GM12891 (cell line): Measurements from ENCODE around the gene LRP5.
A peak's percentile ranks its signal among the peaks of the same experiment; 100 is the strongest.

Experiments
- DNase-seq: peaks from one replicate; pipeline ENCODE4 v3.0.0; 2011; ENCODE audit warnings: low spot score; ENCODE audit not compliant: insufficient read length
- FAIRE-seq: peaks from 2 replicates; lab custom pipeline; 2011; peaks lifted over from hg19 to GRCh38; lab: Jason Lieb, UNC
- PAX5 ChIP-seq: IDR thresholded peaks from 2 replicates; pipeline ENCODE4 v1.6.1; 2011; ENCODE audit warnings: low read length, moderate library complexity, mild to moderate bottlenecking; ENCODE audit not compliant: insufficient read depth, severe bottlenecking
- POLR2A ChIP-seq: IDR thresholded peaks from 2 replicates; pipeline ENCODE4 v1.6.1; 2011; ENCODE audit warnings: low read depth, low read length, control low read depth
- POLR2AphosphoS5 ChIP-seq: IDR thresholded peaks from 2 replicates; pipeline ENCODE4 v1.6.1; 2011; ENCODE audit warnings: low read depth, low read length, control low read depth
- POU2F2 ChIP-seq: IDR thresholded peaks from 2 replicates; pipeline ENCODE4 v1.6.1; 2011; ENCODE audit warnings: low read depth, mild to moderate bottlenecking, control low read depth, low read length, moderate library complexity
- SPI1 ChIP-seq: IDR thresholded peaks from 2 replicates; pipeline ENCODE4 v1.6.1; 2011; ENCODE audit warnings: low read depth, low read length, control low read depth
- TAF1 ChIP-seq: IDR thresholded peaks from 2 replicates; pipeline ENCODE4 v1.6.1; 2011; ENCODE audit warnings: low read depth, low read length, control low read depth

LRP5 gene

GRCh38 chr11:68353669-68354068, 41.3 kb downstream of the LRP5 start:
- TF ChIP-seq PAX5, result no peak
- no peak for TF ChIP-seq POLR2A
- no peak for TF ChIP-seq POU2F2
- no peak for TF ChIP-seq SPI1
- TF ChIP-seq TAF1, result no peak
- no peak for TF ChIP-seq POLR2AphosphoS5
- no peak for FAIRE-seq
- DNase-seq, result no peak

- FAIRE-seq, result no peak
- no peak for TF ChIP-seq POU2F2
- no peak for TF ChIP-seq PAX5
- no peak for TF ChIP-seq SPI1
- no peak for TF ChIP-seq TAF1
- no peak for TF ChIP-seq POLR2A
- no peak for TF ChIP-seq POLR2AphosphoS5
- no peak for DNase-seq
Measured at GRCh38 chr11:68354148-68354872, 41.9 kb downstream of the LRP5 start.

GRCh38 chr11:68355471-68355870, 43.1 kb downstream of the LRP5 start:
- DNase-seq (no peak), FAIRE-seq (no peak)
- no peak for TF ChIP-seq TAF1
- TF ChIP-seq PAX5, result no peak
- no peak for TF ChIP-seq POU2F2
- TF ChIP-seq SPI1, result no peak
- no peak for TF ChIP-seq POLR2A
- TF ChIP-seq POLR2AphosphoS5, result no peak

- FAIRE-seq (no peak), DNase-seq (no peak)
- TF ChIP-seq POU2F2, result no peak
- TF ChIP-seq SPI1, result no peak
Measured at GRCh38 chr11:68357568-68357967, 45.2 kb downstream of the LRP5 start.

GRCh38 chr11:68358416-68358815, 46.0 kb downstream of the LRP5 start:
- DNase-seq, result no peak
- FAIRE-seq, result no peak
- no peak for TF ChIP-seq SPI1
- no peak for TF ChIP-seq PAX5
- TF ChIP-seq POLR2A, result no peak
- no peak for TF ChIP-seq POLR2AphosphoS5
- TF ChIP-seq POU2F2, result no peak
- no peak for TF ChIP-seq TAF1

GRCh38 chr11:68361702-68362101, 49.3 kb downstream of the LRP5 start:
- DNase-seq (no peak), FAIRE-seq (no peak)
- TF ChIP-seq TAF1, result no peak
- no peak for TF ChIP-seq POU2F2
- no peak for TF ChIP-seq SPI1
- no peak for TF ChIP-seq POLR2A
- TF ChIP-seq PAX5, result no peak
- no peak for TF ChIP-seq POLR2AphosphoS5

- DNase-seq, result no peak
- TF ChIP-seq POLR2AphosphoS5 (no peak), TAF1 (no peak), POLR2A (no peak), POU2F2 (no peak), PAX5 (no peak), SPI1 (no peak)
- FAIRE-seq, result no peak
Measured at GRCh38 chr11:68362801-68363379, 50.5 kb downstream of the LRP5 start.

- FAIRE-seq (no peak), DNase-seq (no peak)
- TF ChIP-seq SPI1 (no peak), TAF1 (no peak), POLR2AphosphoS5 (no peak), PAX5 (no peak), POLR2A (no peak), POU2F2 (no peak)
Measured at GRCh38 chr11:68363776-68364175, 51.4 kb downstream of the LRP5 start.

GRCh38 chr11:68364581-68364980, 52.2 kb downstream of the LRP5 start:
- FAIRE-seq, result peak; percentile 67

More at GRCh38 chr11:68364581-68364980, 52.2 kb downstream of the LRP5 start:
- TF ChIP-seq TAF1 (no peak), POU2F2 (no peak), POLR2AphosphoS5 (no peak), SPI1 (no peak), POLR2A (no peak), PAX5 (no peak)
- DNase-seq, result no peak
